Amniotic epithelial cell (primary cell): ENCODE data around the gene ST7.

Experiments used
- DNase-seq: peaks from one replicate; pipeline ENCODE4 v3.0.0-alpha.2; 2010; ENCODE audit warnings: low read depth

ST7 gene

GRCh38 chr7:117274951-117275350 is 321.6 kb downstream of the ST7 start:
- no peak for DNase-seq

- no peak for DNase-seq
Observed at GRCh38 chr7:117277576-117277975, 324.3 kb downstream of the ST7 start.

- DNase-seq, result no peak
Observed at GRCh38 chr7:117278040-117278439, 324.7 kb downstream of the ST7 start.

GRCh38 chr7:117279203-117279602 is 325.9 kb downstream of the ST7 start:
- DNase-seq, result no peak
